Measurements from ENCODE around the gene ADCY1.
"Not testable (repeated sequence)": the region's sequence is repeated elsewhere in the genome, so short reads cannot be mapped to it uniquely, and the experiment has no call there.

The ADCY1 gene

DNA sequence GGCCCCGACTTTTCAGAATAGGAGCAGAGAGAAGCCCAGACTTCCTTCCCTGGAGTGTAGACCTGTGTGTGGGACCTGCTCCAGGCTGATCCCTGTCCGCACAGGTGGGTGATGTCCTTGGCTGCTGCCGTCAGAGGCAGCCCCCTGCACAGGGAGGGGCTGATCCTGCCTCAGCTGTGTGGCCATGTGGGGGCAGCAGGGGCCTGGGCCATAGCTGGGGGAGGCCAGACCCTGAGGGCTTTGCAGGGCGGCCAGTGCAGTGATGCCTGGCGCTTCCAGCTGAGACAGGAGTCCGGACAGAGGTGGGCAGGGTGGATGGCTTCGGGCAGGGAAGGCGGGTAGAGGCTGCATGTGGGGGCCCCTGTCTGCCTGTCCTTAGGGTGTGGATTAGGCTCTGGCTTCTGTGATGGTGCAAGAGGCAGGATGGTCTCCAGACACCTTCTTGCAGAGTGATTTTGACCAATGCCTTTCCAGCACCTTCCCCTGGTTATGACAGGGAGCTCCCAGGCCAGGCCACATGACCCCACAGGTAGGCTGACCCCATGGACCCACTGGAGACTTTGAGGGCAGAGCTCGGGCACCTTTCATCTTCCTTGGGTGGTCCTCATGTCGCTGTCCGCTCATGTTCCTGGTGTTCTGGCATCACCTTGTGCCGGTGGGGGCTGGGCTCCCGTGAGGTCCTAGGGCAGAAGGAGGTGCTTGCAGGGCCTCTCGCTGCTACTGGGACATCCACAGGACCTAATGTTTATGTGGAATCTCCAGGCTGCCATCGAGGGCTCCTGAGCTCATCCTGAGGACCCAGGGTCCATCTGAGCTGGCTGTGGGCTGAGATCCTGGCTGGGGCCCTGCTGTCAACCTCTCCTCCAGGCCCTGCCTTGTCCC lies 141.5 kb downstream of the ADCY1 start:
- DNase-seq = no peak

GRCh38 chr7:45716380-45717203 lies 142.4 kb downstream of the ADCY1 start:
- DNase-seq = no peak

GRCh38 chr7:45717537-45718235 lies 143.5 kb downstream of the ADCY1 start:
- DNase-seq = no peak

DNA sequence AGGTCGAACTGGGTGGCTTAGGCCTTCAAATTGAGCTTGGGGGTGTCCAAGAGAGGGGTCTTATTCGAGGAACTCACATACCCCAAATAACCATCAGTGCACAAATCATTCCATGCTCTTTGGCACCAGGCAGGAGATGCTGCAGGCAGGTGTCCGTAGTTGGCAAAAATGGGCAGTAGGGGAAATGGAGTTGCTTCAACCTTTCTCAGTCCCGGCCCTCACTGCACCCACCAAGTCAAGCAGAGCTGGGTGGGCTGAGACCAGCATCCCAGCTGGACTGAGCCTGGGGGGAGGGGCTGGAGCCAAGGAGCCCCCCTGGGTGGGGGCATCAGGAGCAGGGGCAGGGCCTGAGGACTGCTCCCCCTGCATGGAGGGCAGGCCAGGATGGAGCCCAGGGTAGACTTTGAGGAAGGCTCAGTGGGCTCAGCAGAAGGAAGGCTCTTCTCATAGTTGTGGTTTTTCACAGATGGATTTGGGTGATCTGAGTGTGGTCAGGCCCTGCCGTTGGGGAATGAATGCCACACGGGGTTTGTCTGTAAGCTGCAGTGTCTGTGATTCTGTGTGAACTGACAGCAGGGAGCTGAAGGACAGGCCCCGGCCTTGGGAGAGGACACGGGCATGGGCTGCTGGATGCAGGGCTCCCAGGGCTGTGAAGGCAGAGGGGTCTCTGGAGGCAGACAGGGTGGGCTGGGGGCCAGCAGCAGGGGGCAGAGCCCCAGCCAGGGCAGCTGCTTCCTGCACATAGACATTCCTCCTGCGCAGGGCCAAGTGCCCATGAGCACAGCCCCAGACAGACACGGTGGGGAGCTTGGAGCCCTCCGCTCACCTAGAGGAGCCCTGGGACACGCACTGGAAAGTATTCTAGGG lies 144.5 kb downstream of the ADCY1 start:
- DNase-seq = no peak

GRCh38 chr7:45720989-45721388 lies 146.8 kb downstream of the ADCY1 start:
- DNase-seq = no peak

DNA sequence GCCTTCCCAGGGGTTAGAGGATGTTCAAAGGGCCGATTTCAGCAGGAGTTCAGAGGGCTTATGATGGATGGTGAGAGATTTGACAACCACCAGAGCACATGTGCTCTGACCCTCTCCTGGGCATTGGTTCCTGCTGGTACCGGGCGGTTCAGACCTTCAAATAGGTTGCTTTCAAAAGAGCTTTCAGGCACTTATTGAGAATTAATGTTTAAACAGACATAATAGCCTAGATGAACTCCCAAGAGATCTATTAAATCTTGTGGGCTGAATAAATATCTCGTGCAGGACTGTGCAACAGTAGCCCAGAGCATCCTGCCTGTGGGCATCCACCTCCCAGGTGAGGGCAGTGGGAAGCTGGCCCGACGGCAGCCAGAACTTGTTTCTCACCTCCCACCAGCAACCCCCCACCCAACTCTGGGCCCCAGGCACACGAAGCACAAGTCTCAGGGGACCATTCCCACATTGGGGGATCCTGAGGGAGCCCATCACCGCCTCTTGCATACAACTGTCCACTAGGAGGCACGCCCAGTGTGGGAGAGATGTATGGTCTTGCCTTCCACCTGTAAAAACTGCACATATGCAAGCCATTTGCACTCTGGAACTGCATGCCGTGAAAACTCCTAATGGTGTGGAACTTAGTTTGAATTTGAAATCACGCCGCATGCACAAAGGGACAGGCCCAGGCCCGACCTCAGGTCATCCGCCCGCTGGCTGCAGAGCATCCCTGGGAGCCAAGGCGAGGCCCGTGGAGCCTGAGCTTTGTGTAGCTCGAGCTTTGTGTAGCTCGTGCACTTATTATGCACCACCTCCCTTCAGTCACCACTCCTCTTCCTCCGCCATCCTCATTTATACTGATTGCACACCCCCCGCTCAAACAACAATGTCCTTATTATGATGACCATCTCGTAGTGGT lies 147.8 kb downstream of the ADCY1 start:
- no peak for DNase-seq

GRCh38 chr7:45725231-45725630 lies 151.1 kb downstream of the ADCY1 start:
- DNase-seq = not testable (repeated sequence)

DNA sequence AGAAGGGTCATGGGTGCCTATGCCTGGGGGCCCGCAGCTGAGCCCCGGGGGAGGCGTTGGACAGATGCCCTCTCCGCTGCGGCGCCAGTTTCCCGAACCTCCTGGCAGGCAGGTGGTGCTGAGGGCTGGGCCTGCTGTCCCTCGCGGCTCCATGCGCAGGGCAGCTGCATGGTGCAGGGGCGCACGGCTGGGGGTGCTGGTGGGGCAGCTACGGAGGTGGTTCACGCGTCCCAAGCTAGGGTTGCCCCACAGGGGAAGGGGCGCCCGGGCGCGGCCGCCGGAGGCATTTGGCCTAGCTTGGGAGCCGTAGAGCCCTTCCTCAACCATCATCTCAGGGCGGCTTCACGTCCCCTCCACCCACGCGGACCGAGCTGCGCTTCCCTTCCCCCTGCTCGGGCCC lies 152.7 kb downstream of the ADCY1 start:
- DNase-seq = no peak

- DNase-seq = not testable (repeated sequence)
Measured at GRCh38 chr7:45731692-45732443, 157.7 kb downstream of the ADCY1 start.

GRCh38 chr7:45738920-45739319 lies 164.8 kb downstream of the ADCY1 start:
- not testable (repeated sequence) for DNase-seq

DNA sequence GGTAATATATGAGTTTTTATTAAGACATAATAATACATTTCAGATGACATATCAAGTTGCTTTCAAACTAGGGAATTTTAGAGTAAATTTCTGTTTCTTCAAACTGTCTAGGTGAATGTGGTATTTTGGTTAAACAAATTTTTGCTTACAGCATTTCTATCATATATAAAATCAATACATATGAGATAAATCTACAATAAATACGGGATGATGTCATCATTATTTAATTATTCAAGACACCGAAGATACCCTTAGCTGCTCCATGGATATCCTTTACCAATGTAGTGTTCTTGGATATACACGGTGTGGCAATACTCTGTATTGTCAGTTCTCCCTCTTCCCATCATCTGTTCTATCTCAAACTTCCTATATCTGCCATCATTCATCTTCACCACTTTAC lies 166.4 kb downstream of the ADCY1 start:
- DNase-seq = not testable (repeated sequence)

GRCh38 chr7:45748976-45749375 lies 174.8 kb downstream of the ADCY1 start:
- not testable (repeated sequence) for DNase-seq

GRCh38 chr7:45751352-45751751 lies 177.2 kb downstream of the ADCY1 start:
- DNase-seq = not testable (repeated sequence)

GRCh38 chr7:45756333-45756732 lies 182.2 kb downstream of the ADCY1 start:
- not testable (repeated sequence) for DNase-seq

DNA sequence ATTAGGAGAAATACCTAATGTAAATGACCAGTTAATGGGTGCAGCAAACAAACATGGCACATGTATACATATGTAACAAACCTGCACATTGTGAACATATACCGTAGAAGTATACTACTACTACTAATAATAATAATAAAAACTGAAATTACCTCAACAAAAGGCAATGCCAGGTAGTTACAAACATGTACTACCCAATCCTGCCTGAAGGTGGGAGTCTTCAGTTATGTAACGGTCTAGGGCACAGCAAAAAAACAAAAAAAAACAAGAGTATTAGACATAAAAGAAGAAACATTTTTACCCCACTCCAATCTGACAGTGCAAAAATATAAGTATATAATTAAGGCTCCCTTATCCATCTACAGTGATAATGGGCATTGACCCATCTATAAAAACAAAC lies 182.6 kb downstream of the ADCY1 start:
- not testable (repeated sequence) for DNase-seq

DNA sequence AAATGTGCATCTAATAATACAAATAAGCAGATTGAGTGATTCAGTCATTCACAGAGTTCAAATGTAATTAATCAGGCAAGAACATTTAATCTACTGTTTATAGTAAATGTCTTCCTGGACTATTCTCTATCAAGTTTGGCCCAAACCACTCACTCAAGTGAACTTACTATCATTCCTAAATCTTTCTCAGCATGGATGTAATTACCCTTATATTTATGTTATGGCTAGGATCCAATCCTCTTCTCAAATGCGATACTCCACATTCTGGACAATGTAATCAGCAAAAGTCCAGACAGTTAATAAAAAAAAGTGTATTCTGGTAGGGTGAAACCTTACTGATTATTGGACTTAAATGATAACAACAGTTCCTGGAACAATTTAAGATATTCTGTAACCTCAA lies 185.3 kb downstream of the ADCY1 start:
- DNase-seq = not testable (repeated sequence)

DNA sequence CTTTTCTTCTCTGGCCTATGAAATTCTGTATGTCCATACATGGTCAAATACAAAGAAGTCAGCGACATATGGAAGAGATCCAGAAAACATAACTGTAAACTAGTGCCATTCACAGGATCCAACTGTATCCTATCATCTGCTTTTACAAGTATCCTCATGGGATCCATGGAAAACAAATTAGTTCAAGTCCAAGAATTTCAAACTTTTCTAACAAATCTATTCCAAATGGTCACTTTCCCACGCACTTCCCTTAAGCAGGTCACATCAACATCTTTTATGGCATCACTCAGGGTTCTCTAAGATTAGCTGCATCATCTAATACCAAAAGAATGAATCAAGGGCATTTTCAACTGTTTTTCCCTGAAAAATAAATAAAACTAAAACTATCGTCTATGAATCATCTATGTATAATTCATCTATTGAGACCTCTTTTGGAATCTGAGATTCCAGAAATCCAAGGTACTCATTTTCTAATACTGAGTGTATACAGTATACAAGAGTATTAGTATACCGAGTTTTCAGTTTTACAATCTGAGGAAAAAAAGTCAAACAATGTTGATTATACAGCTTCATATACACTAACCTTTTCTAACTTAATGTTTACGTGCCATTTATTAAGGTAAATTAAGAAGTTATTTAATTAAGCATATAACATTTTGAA lies 187.5 kb downstream of the ADCY1 start:
- DNase-seq = not testable (repeated sequence)

- DNase-seq = not testable (repeated sequence)
Measured at GRCh38 chr7:45762225-45762994, 188.2 kb downstream of the ADCY1 start.

All from COR-L47 (cell line).